Chondrocyte (in vitro differentiated cells): ENCODE results near the gene TNRC6B. TPM values are rescaled to one million over a fixed set of nuclear protein-coding genes. Genes with fewer than 3 reads are reported as not detected.

Experiments used
- DNase-seq: peaks from one replicate; pipeline ENCODE4 v3.0.0; 2021; ENCODE audit warnings: mixed read lengths, low spot score
- H3K27ac Mint-ChIP-seq: one replicate; pipeline ENCODE4 v1.8.0; 2021; ENCODE audit warnings: mild to moderate bottlenecking, moderate library complexity, mixed read lengths; ENCODE audit not compliant: unreplicated experiment
- H3K27me3 Mint-ChIP-seq: 2 replicates; pipeline ENCODE4 v1.8.0; 2021; ENCODE audit warnings: low read depth, mixed read lengths
- H3K36me3 Mint-ChIP-seq: 2 replicates; pipeline ENCODE4 v1.8.0; 2021; ENCODE audit warnings: low read depth, mixed read lengths
- H3K4me1 Mint-ChIP-seq: 2 replicates; pipeline ENCODE4 v1.8.0; 2021; ENCODE audit warnings: low read depth, mild to moderate bottlenecking, mixed read lengths
- H3K4me3 Mint-ChIP-seq: one replicate; pipeline ENCODE4 v1.8.0; 2021; ENCODE audit warnings: mild to moderate bottlenecking, moderate library complexity, mixed read lengths; ENCODE audit not compliant: unreplicated experiment
- H3K9me3 Mint-ChIP-seq: 2 replicates; pipeline ENCODE4 v1.8.0; 2021; ENCODE audit warnings: low read depth, mixed read lengths
- CTCF ChIP-seq: fragments of 200-600 bp; sonication (generic); IDR thresholded peaks from 2 replicates; pipeline ENCODE4 v1.5.0; 2021; ENCODE audit warnings: antibody characterized with exemption, mild to moderate bottlenecking, moderate library complexity
- total RNA-seq: library from RNA; stranded (reverse); gene quantifications from 3 replicates; pipeline ENCODE4 v1.2.1, GENCODE V29; 2021

The TNRC6B gene
- total RNA-seq, 1 donor from 2014 or later = 30.9 TPM

- Mint-ChIP-seq H3K4me3 (no peak overlapping the region), H3K36me3 (peaks cover 3% of the 10 kb centered on the region), H3K27me3 (no peaks in the 10 kb centered on the region), H3K27ac (no peak overlapping the region), H3K4me1 (no peaks in the 10 kb centered on the region), H3K9me3 (no peaks in the 10 kb centered on the region)
- TF ChIP-seq CTCF = no peak
- no peak for DNase-seq
These were observed 163.9 kb downstream of the TNRC6B start for GRCh38 chr22:40341604-40342003.

DNA sequence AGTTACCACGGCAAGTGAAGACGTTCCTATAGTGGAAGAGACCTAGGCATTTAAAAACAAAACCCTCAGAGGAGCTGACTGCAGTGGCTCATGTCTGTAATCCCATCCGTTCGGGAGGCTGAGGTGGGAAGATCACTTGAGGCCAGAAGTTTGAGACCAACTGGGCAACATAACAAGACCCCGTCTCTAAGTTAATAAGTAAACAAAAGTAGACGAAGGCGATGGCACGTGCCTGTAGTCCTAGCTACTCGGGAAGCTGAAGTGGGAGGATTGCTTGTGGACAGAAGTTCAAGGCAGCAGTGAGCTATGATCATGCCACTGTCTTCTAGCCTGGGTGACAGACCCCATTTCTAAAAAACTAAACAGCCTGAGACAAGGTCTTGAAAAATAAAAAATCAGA is 164.8 kb downstream of the TNRC6B start:
- Mint-ChIP-seq H3K4me3 (no peak overlapping the region), H3K27me3 (no peaks in the 10 kb centered on the region), H3K27ac (no peak overlapping the region), H3K4me1 (peaks cover 5% of the 10 kb centered on the region), H3K9me3 (no peaks in the 10 kb centered on the region), H3K36me3 (peaks cover 3% of the 10 kb centered on the region)
- no peak for TF ChIP-seq CTCF
- DNase-seq = no peak

DNA sequence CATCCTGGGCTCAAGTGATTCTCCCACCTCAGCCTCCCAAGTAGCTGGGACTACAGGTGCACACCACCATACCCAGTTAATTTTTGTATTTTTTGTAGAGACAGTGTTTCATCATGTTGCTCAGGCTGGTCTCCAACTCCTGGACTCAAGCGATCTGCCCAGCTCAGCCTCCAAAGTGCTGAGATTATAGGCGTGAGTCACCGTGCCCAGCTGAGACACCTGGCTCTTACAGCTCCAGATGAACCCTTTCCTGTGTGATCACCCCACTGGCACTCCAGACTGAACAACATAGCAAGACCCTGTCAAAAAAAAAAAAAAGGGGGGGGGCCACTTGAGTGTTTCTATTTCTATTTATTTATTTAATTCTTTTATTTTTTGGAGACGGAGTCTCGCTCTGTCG is 167.5 kb downstream of the TNRC6B start:
- H3K4me1 Mint-ChIP-seq = peaks cover 18% of the 10 kb centered on the region
- DNase-seq = no peak
- H3K4me3 Mint-ChIP-seq = peak overlapping the region; percentile 93
- no peak for TF ChIP-seq CTCF
- peak overlapping the region; percentile 93 for H3K27ac Mint-ChIP-seq
- H3K27me3 Mint-ChIP-seq = no peaks in the 10 kb centered on the region
- H3K36me3 Mint-ChIP-seq = peaks cover 3% of the 10 kb centered on the region
- no peaks in the 10 kb centered on the region for H3K9me3 Mint-ChIP-seq

GRCh38 chr22:40345815-40346184 is 168.1 kb downstream of the TNRC6B start:
- Mint-ChIP-seq H3K27me3 (no peaks in the 10 kb centered on the region), H3K9me3 (no peaks in the 10 kb centered on the region), H3K4me3 (peak overlapping the region; percentile 93), H3K27ac (peak overlapping the region; percentile 93), H3K4me1 (peaks cover 18% of the 10 kb centered on the region), H3K36me3 (peaks cover 5% of the 10 kb centered on the region)
- TF ChIP-seq CTCF = no peak
- no peak for DNase-seq

- Mint-ChIP-seq H3K36me3 (peaks cover 5% of the 10 kb centered on the region), H3K4me1 (peaks cover 18% of the 10 kb centered on the region), H3K4me3 (peak within 1 kb of the TSS; percentile 93), H3K27ac (peak within 1 kb of the TSS; percentile 93), H3K27me3 (no peaks in the 10 kb centered on the region), H3K9me3 (no peaks in the 10 kb centered on the region)
- peak; percentile 36 for TF ChIP-seq CTCF
- DNase-seq = peak; percentile 95
These were observed 168.7 kb downstream of the TNRC6B start, which contains the start of gene ADSL for GRCh38 chr22:40346185-40347118. ADSL (plus strand) TSS chr22:40346500; CDS start chr22:40346559, 59 bp downstream.
